Left ventricle myocardium inferior (tissue), 1 donor: Measurements from ENCODE around the gene GAS7. TPM values are rescaled to one million over a fixed set of nuclear protein-coding genes. Genes with fewer than 3 reads are reported as not detected.

ENCODE experiments used
- DNase-seq: peaks from one replicate; pipeline ENCODE4 v3.0.0-alpha.2; 2020
- H3K27ac ChIP-seq: fragments of 200-600 bp; replicated peaks from 2 replicates; pipeline ENCODE4 v1.8.0; 2021
- H3K27me3 ChIP-seq: fragments of 200-600 bp; 2 replicates; pipeline ENCODE4 v1.8.0; 2021; ENCODE audit warnings: low read depth
- H3K36me3 ChIP-seq: fragments of 200-600 bp; 2 replicates; pipeline ENCODE4 v1.8.0; 2021
- H3K4me1 ChIP-seq: fragments of 200-600 bp; 2 replicates; pipeline ENCODE4 v1.8.0; 2021
- H3K4me3 ChIP-seq: fragments of 200-600 bp; 2 replicates; pipeline ENCODE4 v1.8.0; 2021; ENCODE audit warnings: mild to moderate bottlenecking, moderate library complexity
- H3K9me3 ChIP-seq: fragments of 200-600 bp; replicated peaks from 2 replicates; pipeline ENCODE4 v1.8.0; 2021
- CTCF ChIP-seq: fragments of 200-600 bp; IDR thresholded peaks from 2 replicates; pipeline ENCODE4 v1.8.0; 2021; ENCODE audit warnings: antibody characterized with exemption, mild to moderate bottlenecking, borderline replicate concordance
- intact Hi-C: fragments of 100-400 bp; cut with micrococcal nuclease; formaldehyde crosslinking; loops from one replicate; pipeline ENCODE4 v1.11.0; 2022
- total RNA-seq: library from RNA; stranded (reverse); fragmentation: NEBNext Ultra II Directional; extraction: Animal tissue kit (Norgen Biotek cat#: 25700); gene quantifications from one replicate; pipeline ENCODE4 v1.2.1, GENCODE V29; 2021
- donor health status: DM: no; HTN: yes; CAD: no; lungs with severe emphysema.

Gene GAS7
- total RNA-seq, 1 donor from 2014 or later = 87.6 TPM

- intact Hi-C loops = no loop called here
Measured at GRCh38 chr17:10069301-10069700, 129.1 kb downstream of the GAS7 start.

GRCh38 chr17:10067446-10068143 is 130.8 kb downstream of the GAS7 start:
- Histone ChIP-seq H3K4me1 (peaks cover 39% of the 10 kb centered on the region), H3K36me3 (no peaks in the 10 kb centered on the region), H3K9me3 (peaks cover 6% of the 10 kb centered on the region), H3K27me3 (no peaks in the 10 kb centered on the region), H3K4me3 (no peak overlapping the region), H3K27ac (no peak overlapping the region)
- no peak for TF ChIP-seq CTCF
- intact Hi-C loops = no loop called here
- DNase-seq = no peak

More at GRCh38 chr17:10069301-10069700, 129.1 kb downstream of the GAS7 start:
- Histone ChIP-seq H3K9me3 (peaks cover 6% of the 10 kb centered on the region), H3K4me1 (peaks cover 39% of the 10 kb centered on the region), H3K4me3 (no peak overlapping the region), H3K27ac (peak overlapping the region; percentile 76), H3K36me3 (no peaks in the 10 kb centered on the region), H3K27me3 (no peaks in the 10 kb centered on the region)
- DNase-seq = peak; percentile 61
- no peak for TF ChIP-seq CTCF

- H3K27me3 ChIP-seq = no peaks in the 10 kb centered on the region
- peaks cover 6% of the 10 kb centered on the region for H3K9me3 ChIP-seq
- DNase-seq = no peak
- H3K27ac ChIP-seq = no peak overlapping the region
- no peak for TF ChIP-seq CTCF
- H3K4me1 ChIP-seq = peaks cover 54% of the 10 kb centered on the region
- H3K4me3 ChIP-seq = no peak overlapping the region
- no peaks in the 10 kb centered on the region for H3K36me3 ChIP-seq
- intact Hi-C loops = no loop called here
Measured at GRCh38 chr17:10064536-10064935, 133.9 kb downstream of the GAS7 start.

- Histone ChIP-seq H3K4me3 (no peak overlapping the region), H3K27ac (peak overlapping the region; percentile 46), H3K9me3 (peaks cover 6% of the 10 kb centered on the region), H3K4me1 (peaks cover 55% of the 10 kb centered on the region), H3K36me3 (no peaks in the 10 kb centered on the region), H3K27me3 (no peaks in the 10 kb centered on the region)
- intact Hi-C loops = no loop called here
- DNase-seq = no peak
- no peak for TF ChIP-seq CTCF
Measured at GRCh38 chr17:10063730-10064241, 134.6 kb downstream of the GAS7 start.

GRCh38 chr17:10062691-10063385 is 135.6 kb downstream of the GAS7 start:
- Histone ChIP-seq H3K36me3 (no peaks in the 10 kb centered on the region), H3K27me3 (no peaks in the 10 kb centered on the region), H3K4me3 (no peak overlapping the region), H3K27ac (peak overlapping the region; percentile 46), H3K9me3 (peaks cover 6% of the 10 kb centered on the region), H3K4me1 (peaks cover 57% of the 10 kb centered on the region)
- DNase-seq = no peak
- TF ChIP-seq CTCF = no peak
- intact Hi-C loops = no loop called here
